ENCODE results near the gene XXYLT1.

DNA sequence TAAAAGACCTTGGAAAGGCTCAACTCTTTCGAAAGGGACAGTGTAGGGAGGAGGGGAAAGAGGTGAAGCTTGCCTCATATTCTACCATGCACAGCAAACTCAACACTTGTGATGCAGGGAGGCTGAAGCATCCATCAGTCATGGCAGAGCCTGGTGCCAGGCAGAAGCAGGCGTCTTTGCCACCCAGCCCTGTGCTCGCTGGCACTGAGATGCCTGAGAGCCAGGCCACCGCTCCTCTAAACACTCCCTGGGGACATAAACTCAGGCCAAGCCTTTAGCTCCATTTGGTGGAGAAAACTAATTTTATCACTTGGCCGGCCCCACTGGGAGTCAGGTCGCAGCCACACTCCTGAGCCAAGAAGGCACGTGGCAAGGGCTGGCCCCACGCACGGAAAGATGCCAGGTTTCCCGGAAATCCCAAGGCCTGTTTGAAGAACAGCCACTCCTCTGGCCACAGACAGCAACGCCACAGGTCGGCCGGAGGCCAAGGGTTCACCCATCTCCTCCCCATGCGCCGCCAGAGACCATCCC lies 30.7 kb downstream of the XXYLT1 start:
- TF ChIP-seq, protein P1, sequence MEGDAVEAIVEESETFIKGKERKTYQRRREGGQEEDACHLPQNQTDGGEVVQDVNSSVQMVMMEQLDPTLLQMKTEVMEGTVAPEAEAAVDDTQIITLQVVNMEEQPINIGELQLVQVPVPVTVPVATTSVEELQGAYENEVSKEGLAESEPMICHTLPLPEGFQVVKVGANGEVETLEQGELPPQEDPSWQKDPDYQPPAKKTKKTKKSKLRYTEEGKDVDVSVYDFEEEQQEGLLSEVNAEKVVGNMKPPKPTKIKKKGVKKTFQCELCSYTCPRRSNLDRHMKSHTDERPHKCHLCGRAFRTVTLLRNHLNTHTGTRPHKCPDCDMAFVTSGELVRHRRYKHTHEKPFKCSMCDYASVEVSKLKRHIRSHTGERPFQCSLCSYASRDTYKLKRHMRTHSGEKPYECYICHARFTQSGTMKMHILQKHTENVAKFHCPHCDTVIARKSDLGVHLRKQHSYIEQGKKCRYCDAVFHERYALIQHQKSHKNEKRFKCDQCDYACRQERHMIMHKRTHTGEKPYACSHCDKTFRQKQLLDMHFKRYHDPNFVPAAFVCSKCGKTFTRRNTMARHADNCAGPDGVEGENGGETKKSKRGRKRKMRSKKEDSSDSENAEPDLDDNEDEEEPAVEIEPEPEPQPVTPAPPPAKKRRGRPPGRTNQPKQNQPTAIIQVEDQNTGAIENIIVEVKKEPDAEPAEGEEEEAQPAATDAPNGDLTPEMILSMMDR (IDR thresholded peaks at IDR 0.05 in 2 of 3, conservative IDR thresholded peaks at IDR 0.05 in 1 of 3; ENCODE audit: borderline replicate concordance in 1 of 3, insufficient read depth in 1 of 3, low read depth in 2 of 3, low read length in 2 of 3) = no peak
- TF ChIP-seq JUND (IDR thresholded peaks at IDR 0.05) (no peak), SRF (IDR thresholded peaks at IDR 0.05; ENCODE audit: low read depth) (no peak), EZH2phosphoT487 (IDR thresholded peaks at IDR 0.05; ENCODE audit: borderline replicate concordance) (no peak)

All from HCT116 (cell line).